NCI-H1694 (cell line): ENCODE measurements around the gene RNASE7.
A peak's percentile ranks its signal among the peaks of the same experiment; 100 is the strongest.
"Not testable (repeated sequence)": the region's sequence is repeated elsewhere in the genome, so short reads cannot be mapped to it uniquely, and the experiment has no call there.

ENCODE experiments used
- DNase-seq: peaks from one replicate; lab custom pipeline; 2025; lab: John Stamatoyannopoulos, UW

The RNASE7 gene, protein sequence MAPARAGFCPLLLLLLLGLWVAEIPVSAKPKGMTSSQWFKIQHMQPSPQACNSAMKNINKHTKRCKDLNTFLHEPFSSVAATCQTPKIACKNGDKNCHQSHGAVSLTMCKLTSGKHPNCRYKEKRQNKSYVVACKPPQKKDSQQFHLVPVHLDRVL

DNA sequence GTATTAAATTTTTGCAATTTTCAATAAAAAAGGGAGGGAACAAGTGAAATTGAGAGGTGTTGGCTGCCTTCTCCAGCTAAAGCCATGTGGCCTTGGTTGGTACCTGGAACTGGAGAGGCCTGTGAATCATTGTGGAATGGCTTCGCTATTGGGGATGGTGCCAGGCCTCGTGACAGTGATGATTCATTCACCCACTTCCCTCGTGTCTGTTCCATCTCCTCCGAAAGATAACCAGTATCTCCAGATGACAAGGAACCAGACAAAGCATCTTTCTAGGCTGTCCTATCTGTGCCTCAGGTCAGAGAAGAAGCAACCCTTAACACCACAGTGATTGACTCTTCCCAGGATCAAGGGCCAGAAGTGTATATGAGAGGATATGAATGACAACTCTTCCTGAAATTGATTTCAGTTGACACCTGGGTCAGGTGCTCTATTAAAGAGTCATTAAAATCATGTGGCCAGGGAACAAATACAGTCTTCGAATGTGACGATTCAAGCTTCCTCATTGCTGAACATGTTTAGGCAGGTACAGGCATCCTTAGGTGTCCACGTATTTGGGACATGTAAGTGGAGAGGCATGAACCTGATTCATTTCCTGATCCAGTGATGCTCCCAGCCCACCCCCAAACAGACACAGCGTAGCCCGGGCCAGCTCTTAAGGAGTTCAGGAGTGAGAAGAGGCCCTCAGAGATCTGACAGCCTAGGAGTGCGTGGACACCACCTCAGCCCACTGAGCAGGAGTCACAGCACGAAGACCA is at the start of gene RNASE7:
RNASE7 (plus strand) TSS at position 687 of the 758 bp plus-strand sequence. CDS start 631 bp downstream, outside the sequence.
- DNase-seq, result no peak

DNA sequence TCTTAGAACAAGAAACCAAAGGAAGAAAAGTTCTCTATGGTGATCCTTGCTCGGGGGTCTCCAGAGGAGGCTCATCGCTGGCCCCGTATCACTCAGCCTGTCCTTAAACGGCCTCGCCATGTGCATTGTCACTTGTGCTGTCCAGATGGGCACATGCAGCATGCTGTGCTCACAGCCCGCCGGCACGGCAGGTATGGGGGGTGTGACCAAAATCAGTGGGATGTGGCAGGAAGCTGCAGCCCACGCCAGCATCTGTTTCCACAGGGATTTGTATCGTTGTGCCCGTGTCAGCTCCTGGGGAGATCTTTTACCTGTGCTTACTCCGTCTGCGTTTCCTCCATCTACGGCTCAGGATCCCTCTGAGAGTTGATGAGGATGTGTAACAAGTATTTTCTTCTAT is 45.6 kb upstream of the RNASE7 start:
- no peak for DNase-seq

DNA sequence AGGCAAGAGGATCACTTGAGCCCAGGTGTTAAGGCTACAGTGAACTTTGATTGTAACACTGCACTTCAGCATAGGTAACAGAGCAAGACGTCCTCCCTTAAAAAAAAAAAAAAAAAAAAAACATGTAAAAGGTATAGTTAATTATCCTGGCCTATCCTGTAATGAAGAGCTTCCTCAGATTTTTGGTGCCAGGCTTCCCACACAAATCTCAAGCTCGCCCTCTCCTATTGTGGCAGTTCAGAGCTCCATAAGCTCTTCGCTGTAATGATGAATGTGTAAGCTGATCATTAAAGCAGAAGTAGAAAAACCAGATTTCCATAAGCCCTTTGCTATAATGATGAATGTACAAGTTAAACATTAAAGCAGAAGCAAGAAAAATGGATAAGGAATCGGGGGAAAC is 45.0 kb upstream of the RNASE7 start:
- DNase-seq, result no peak

DNA sequence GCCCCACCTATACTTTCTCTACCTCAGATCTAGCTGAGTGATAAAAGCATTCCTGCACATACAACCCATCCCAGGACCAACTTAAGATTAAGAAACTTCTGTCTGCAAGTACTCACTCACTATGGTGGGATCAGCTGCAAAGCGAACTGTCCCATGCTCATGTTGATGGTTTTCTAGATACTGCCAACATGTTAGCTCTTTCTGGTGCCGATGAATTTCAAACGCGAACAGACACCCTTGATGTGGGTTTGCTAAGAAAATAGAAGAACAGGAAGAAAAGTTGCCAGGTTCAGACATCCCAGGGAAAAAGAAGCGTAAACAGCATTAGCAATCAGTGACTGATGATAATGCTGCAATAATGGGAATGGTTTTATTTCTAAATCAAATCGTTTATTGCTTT is 44.6 kb upstream of the RNASE7 start:
- no peak for DNase-seq

DNA sequence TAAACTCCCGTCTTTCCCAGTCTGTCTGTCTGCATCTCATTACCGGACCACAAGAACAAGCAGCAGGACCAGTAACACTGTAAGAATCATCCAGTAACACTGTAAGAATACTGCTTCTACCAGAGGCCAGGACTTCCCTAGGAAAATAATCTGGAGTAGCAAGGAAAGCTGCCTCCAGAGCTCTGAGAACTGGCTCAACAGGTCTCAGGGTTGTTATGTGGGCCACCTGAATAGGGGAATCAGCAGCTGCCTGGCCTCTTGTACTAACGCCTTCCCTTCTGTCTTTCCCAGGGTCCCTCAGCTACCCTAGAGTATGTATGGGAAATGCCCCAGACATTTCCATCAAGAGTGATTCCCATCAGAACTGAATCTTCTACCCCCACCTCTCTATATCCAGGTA is 44.0 kb upstream of the RNASE7 start:
- no peak for DNase-seq

DNA sequence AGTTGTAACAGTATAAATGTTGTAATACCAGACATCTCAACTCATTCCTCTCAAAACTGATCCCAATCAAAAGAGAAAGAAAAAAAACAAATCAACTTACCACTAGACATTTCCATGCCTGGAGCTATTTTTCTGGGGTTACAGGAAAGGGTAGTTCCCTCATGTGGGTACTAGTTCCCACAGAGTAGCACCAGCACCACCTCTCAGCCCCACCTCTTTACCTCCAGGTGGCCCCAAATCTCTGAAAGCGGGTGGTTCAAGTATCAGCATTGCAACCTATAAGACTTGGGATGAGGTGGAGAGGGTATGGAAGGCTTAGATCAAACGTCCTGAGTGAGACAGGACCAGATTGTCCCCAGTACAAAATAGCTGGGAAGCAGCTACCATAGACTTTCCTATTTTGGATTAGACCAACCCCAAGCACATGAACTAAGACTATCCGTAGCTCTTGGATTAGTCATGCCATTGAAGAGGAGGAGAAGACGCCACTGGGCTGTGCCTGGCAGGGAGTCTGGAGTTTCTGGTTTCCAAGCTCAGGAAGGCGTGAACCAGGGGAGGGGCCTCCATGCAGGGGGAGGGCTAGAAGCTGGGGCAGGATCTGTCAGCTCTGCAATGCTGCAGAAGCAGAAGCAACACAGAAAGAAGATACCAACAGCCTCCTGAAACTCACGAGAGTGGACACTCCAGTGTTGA is 43.3 kb upstream of the RNASE7 start, which contains the start of gene SLC39A2:
SLC39A2 (plus strand) TSS at position 620 of the 693 bp plus-strand sequence. CDS start 154 bp downstream, outside the sequence.
- no peak for DNase-seq

DNA sequence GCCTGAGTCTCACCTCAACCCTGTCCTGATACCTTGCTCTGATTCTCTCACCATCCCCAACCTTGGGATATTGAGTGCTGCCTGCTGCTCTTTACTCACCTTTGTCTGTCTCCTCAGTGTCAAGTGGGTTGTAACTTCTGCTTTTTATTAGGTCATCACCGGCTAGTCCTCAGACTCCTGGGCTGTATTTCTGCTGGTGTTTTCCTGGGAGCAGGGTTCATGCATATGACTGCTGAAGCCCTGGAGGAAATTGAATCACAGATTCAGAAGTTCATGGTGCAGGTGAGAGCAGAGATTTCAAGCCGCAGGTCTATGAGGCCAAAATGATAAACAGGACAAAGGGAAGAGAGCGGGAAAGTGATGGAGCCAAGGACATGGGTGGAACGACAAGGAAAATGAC is 42.6 kb upstream of the RNASE7 start:
- no peak for DNase-seq

DNA sequence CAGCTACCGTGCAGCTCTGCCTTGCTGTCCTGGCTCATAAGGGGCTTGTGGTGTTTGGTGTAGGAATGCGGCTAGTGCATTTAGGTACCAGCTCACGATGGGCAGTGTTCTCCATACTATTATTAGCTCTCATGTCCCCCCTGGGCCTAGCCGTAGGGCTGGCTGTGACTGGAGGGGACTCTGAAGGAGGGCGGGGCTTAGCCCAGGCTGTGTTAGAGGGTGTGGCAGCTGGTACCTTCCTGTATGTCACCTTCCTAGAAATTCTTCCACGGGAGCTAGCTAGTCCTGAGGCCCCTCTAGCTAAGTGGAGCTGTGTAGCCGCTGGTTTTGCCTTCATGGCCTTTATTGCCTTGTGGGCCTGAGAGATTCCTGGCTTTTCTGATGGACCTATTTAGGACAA is 40.9 kb upstream of the RNASE7 start:
- DNase-seq, result no peak

DNA sequence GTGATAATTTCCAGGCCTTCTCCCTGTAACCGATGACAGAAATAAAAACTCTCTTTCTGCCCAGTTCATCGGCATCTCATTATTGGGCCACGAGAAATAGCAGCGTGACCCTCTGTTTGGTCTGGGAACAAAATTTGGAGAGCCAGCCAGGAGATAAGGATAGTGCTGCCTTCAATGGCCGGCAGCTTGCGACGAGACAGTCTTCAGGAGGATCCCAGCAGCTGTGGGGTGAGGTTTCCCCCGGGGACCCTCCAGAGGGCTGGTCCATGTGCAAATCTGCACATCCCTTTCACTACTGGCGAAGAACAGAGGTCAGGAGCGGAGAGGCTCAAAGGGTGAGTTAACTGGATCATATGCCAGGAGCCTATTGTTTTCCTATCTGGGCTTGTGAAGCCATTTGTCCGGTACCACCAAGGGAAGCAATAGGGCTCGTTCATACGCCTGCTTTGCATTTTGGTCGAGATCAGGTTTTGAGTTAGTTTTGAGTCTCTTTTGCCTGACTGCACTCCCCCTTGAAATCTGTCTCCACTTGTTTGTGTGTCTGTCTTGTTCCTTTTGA is 38.3 kb upstream of the RNASE7 start:
- no peak for DNase-seq

DNA sequence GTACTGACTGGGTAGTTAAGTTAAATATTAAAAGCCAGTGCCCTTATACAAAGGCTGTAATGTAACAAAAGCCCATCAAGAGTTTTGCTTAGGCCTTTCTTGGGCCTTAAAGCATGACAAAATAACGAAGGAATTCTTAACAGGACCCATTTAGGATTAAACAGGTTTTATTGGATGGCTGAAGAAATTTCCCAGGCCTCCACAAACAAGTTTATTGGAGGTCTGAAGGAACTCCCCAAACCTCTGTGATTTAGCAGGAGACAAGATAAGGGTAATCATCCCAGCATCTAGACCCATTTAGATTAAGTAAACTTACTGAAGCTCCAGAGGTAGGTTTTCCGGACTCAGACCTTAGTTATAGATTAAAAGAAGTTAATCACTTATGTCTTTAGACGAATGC is 32.4 kb upstream of the RNASE7 start:
- DNase-seq, result not testable (repeated sequence)

DNA sequence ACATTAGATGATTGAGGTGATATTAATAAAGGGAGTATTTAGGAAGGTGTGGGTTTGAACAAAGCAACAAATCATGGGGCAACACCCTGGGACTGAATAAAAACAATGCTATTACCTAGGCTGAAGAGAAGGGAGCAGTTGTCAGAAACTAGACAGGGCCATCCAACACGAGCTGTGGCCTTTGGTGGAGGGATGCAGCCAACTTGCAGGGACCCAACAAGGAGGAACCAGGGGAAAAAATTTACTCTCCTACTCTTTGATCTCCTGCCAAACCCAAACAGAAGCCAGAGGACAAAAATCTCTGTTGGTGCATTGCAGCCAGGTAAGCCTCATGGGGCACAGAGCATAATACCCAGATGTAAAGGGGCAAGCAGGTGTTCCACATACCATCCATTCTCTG is 31.0 kb upstream of the RNASE7 start:
- no peak for DNase-seq

DNA sequence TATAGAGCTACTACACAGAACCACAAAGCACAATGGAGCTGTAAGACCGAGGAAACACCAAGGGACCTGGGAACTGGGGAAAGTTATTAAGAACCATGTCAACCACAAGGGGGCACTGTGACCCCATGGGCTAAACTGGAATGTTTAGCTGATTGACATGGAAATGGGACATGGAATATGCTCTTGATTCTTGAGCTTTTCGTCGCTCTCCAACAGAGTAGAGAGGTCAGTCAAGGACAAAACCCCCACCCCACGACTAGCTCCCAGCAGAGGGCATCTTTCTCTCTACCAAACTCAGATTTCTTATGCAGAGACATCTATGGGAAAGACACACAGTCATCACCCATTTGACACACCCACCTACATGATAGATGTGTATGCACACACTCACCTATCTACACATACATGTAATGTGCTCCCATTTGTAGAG is 27.4 kb upstream of the RNASE7 start:
- DNase-seq, result peak; percentile 96

DNA sequence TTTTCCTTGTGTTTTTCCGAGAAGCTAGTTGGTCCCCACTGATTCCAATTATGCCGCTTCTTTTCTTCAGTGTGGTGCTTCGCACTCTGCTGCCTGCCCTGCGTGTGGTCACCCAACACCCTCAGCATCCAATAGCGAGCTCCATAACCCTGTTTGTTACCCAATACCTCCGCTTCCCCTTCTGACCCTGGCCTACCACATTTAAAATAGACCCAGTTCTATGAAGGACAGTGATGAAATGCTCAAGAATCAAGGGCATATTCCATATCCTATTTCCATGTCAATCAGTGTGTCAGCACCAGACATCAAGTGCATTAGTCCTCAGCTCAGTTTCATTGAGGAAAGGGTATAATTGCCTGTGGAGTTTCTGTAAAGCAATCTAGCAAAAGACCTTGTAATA is 26.9 kb upstream of the RNASE7 start:
- DNase-seq, result no peak

DNA sequence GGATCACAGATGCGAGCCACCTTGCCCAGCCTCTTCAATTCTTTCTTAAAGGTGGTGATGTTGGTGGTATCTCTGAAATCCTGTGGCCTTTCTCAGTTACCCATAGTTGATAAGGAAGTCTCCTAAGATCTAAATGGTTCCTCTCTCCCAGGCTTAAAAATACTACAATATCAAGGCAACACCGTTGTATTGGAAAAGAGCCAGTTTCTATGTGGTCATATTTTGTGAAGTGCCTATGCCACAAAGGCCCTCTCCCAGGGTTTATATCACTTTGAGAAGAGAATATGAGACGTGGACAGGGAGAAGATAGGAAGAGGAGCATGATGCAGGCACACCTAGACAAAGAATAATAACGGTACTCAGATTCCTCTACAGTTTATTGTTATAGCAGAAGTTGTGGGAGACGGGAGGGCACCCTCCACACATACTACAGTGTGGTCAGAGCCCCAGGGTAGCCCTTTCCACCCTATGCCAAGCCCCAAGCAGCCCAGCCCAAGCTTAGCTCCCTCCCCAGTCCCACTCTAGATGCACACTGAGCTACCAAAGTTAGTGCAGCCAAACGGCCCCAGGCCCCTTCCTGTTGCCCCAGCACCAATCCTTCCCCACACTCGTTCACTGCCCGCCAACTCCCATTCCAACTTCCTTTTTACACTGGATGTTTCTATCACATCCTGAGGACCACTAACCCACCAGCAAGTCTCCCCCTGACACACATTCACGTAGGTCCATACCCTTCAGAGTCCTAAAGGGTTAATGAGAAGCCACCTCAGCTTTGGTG is 25.6 kb upstream of the RNASE7 start:
- no peak for DNase-seq

DNA sequence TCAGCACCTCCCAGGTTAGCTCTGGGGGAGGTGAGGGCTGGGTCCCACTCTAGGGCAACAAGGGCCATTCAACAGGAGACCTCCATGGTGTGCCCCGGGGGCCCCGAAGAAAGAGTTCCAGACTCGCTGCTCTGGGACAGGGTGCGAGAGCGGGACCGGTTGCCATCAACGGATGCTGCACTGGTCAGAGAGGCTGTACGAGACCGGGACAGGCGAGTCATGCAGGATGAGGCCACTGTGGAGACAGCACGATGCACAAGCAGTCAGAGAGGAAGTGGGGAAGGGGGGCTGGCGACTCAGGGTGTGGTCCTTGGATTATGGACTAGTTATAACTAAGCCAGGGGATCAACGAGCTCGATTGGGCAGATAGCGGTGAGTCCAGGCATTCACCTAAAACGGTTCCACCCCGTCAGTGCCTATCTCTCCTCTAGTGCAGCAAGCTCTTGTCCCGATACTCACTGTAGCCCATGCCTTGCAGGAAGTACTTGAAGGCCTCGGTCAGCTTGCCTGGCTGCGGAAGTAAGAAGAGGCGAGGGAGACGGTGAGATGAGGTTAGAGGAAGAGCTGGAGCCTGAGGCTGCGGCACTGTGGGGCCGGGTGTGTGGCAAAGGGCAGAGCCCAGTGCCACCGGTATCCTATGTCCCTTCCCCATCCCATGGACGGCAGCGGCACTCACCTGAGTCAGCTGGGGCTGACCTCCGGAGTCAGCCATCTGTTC is 24.5 kb upstream of the RNASE7 start:
- DNase-seq, result no peak

DNA sequence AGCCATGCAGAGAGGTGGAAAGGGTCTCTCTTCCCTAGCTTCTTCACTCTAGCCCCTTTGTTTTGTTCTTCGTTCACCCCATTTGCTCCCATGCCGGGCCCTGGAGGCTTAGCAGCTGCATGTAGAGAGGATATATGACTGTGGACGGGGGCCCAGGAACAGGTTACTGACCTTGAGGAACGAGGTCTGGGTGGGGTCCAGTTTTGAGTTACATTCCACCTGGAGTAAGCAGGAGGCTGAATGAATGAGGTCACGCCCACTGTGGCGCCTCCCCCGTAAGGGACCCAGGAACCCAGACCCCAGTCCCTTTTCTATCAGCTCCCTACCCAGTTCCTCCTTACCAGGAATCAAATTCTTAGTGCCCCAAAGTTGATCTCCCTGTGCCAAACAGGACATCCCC is 23.9 kb upstream of the RNASE7 start:
- no peak for DNase-seq

DNA sequence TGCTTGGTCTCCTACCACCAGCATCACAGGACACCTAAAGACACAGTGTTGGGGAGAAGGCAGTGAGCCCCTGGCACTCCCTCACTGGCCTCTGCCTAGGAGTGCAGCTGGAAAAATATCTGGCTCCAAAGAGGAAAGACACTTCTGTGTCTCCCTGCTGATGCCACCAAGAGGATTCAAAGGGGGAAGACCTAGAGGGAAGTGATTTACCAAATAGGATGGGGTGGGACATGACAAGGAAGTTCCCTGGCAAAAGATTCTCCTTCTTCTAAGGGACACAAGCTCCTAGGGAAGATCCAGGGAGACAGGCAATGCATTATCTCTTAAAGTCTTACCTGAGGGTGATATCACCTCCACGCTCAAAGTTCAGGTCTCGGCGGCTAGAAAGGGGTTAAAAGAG is 23.4 kb upstream of the RNASE7 start:
- DNase-seq, result no peak

DNA sequence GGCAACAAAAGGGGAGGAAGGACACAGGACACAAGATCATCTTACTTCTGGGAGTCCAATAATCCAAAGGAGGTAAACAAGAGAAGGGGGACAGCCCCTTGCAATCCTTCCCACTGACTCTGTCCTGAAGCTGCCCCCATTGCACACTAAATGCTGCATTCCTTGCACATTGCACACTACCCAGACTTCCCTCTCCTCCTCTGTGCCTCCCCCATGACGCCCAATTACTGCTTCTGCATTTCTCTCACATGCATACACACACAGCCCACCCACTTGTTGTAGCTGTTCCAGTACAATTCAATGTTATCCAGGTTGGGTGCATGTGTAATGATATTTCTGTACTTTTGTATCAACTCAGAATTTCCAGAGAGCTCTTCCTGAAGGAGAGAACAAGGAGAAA is 22.8 kb upstream of the RNASE7 start:
- DNase-seq, result no peak

DNA sequence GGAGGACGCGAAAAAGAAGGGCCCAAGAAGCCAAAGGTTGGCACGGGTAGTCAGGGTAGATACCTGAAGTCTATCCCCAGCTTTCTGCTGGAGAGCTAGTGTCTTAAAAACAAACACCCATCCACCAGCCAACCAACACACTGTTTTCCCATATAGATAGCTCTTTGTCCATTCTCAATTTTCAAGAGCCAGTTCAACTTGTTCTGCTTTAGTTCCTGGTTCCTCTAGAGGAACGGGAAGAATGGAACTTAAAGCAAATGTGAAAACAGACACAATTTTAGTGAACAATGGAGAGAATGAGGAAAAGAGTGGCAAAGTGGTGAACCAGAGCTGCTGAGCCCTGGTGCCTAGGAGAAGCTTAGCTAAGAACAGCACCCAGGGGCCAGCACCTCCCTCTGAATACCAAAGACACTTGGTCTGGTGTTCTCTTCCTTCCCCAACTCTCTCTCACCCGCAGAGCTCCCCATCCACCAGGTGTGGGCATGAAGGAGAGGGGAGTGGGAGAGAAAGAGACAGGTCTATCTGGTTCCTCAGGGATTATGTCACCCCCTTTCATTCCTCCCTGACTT is 21.1 kb upstream of the RNASE7 start:
- DNase-seq, result no peak

DNA sequence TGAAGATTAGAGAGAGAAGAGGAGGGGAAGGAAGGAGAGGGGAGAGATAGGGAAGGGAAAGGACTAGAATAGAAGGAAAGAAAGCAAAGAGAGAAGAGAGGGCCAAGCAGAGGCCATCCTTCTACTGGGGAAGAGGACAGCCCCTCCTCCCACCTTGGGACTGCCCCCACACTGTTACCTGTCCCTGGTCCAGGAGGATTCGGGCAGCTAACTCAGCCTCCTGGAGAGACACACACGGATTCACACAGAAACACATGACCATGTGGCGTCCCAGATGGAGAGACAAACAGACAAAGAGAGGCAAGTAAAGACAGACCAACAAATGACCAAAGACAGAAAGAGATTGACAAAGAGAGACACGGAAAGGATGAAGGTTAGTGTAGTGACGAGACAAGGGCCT is 19.5 kb upstream of the RNASE7 start:
- DNase-seq, result no peak

DNA sequence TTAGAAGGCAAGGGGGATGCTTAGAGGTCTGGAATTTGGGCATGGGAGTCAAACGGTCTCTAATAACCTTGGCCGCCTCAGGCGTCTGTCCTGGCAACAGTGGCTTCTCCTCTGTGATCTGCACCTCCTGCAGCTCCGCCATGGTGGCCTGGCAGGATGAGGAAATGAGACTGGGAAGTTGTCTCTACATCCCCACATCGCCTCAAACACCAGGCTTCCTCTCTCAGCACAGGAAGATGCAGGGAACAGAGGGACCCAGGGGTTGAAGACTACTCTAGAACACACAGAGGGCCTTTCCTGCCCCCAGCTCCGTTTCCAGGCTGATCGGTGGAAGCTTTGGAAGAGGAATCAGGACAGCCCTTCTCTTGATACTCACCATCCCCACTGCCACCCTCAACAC is 19.0 kb upstream of the RNASE7 start:
- no peak for DNase-seq
